ENCODE data around the gene PRRG2.
A peak's percentile ranks its signal among the peaks of the same experiment; 100 is the strongest.

The PRRG2 gene

GRCh38 chr19:49637821-49638738 is 57.0 kb downstream of the PRRG2 start:
- no peak for TF ChIP-seq CTCF (IDR thresholded peaks at IDR 0.05; ENCODE audit: low read depth, low read length)
- in situ Hi-C loops (cut with HindIII; ENCODE audit: low sequenced_read_pairs), result no loop called here
- peak overlapping the region; percentile 77 for H3K4me3 ChIP-seq (ENCODE audit: low read depth, low read length)
- peak; percentile 65 for DNase-seq (ENCODE audit: low read depth, low spot score)

DNA sequence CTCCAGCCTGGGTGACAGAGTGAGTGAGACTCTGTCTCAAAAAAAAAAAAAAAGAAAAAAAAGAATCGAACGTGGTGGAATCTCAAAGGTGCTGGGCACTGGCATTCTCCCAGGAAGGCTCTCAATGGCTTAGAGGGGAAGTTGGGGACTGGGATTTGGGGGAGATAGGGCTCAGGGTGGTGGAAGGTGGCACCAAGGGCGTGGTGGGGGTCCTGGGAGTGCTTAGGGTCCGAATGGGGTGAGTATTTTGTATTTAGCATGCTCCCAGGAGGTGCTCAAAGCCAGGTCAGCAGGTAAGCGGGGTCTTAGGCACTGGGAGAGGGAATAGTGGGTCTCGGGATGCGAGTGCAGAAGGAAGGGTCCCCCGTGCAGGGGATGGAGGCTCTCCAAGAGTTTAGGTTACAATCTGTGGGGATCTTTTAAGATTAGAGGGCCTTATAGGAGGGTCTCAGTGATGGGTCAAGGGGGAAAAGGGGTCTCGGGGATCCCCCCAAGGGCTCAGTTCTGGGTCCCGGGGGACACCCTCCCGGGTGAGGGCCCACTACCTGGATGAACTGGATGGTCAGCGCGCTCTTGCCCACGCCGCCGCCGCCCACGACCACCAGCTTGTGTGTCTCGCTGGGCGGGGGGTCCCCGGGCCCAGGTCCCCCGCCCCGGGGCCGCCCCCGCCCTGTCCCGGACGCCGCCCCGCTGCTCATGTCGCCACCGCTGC is 58.4 kb downstream of the PRRG2 start:
- H3K4me3 ChIP-seq (ENCODE audit: low read depth, low read length), result peak overlapping the region; percentile 77
- TF ChIP-seq CTCF (IDR thresholded peaks at IDR 0.05; ENCODE audit: low read depth, low read length), result no peak
- no peak for DNase-seq (ENCODE audit: low read depth, low spot score)
- in situ Hi-C loops (cut with HindIII; ENCODE audit: low sequenced_read_pairs), result no loop called here

GRCh38 chr19:49640113-49640898 is 59.2 kb downstream of the PRRG2 start, which contains the start of gene RRAS:
Gene RRAS (minus strand): TSS chr19:49640143. CDS start chr19:49640098, 45 bp downstream.
- in situ Hi-C loops (cut with HindIII; ENCODE audit: low sequenced_read_pairs), result no loop called here
- DNase-seq (ENCODE audit: low read depth, low spot score), result peak; percentile 100
- TF ChIP-seq CTCF (IDR thresholded peaks at IDR 0.05; ENCODE audit: low read depth, low read length), result no peak
- H3K4me3 ChIP-seq (ENCODE audit: low read depth, low read length), result peak within 1 kb of the TSS; percentile 77
